BE2C (cell line): ENCODE results near the gene ZBTB47.

Source experiments
- DNase-seq: peaks from one replicate; pipeline ENCODE4 v3.0.0-alpha.2; 2020
- H3K27me3 ChIP-seq: fragments of 250-450 bp; sonication (Bioruptor Pico); 2 replicates; pipeline ENCODE4 v1.5.1; 2020; ENCODE audit warnings: mild to moderate bottlenecking
- H3K36me3 ChIP-seq: fragments of 250-450 bp; sonication (Bioruptor Pico); 2 replicates; pipeline ENCODE4 v1.5.1; 2020; ENCODE audit warnings: mild to moderate bottlenecking
- H3K4me1 ChIP-seq: fragments of 250-450 bp; sonication (Bioruptor Pico); 2 replicates; pipeline ENCODE4 v1.5.1; 2020
- H3K4me3 ChIP-seq: 2 replicates; pipeline ENCODE4 v1.5.1; 2011; ENCODE audit warnings: low read depth, low read length
- H3K9me3 ChIP-seq: fragments of 250-450 bp; sonication (Bioruptor Pico); 2 replicates; pipeline ENCODE4 v1.5.1; 2020
- TF ChIP-seq, protein P1 (sequence below): IDR thresholded peaks from 2 replicates; pipeline ENCODE4 v1.5.1; 2012; ENCODE audit warnings: mild to moderate bottlenecking, low read depth, low read length

Gene ZBTB47

DNA sequence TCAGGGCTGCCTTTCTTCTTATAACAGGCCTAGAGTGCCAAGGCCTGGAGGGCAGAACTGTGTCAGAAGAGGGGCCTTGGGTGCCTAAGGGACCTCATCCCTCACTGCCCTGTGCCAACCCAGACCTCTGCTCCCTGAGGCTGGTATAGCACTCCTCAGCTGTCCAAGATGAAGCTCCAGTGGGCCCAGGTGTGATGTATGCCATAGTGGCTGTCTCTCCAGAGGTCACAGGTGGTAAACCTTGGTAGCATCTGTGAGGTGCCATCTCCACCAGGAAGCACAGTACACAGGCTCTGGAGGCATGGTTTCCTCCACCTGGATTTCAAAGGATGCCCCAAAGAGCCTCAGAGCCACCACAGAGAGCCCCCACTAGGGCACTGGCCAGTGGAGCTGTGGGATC is 19.6 kb downstream of the ZBTB47 start:
- DNase-seq = no peak
- H3K36me3 ChIP-seq = no peaks in the 10 kb centered on the region

DNA sequence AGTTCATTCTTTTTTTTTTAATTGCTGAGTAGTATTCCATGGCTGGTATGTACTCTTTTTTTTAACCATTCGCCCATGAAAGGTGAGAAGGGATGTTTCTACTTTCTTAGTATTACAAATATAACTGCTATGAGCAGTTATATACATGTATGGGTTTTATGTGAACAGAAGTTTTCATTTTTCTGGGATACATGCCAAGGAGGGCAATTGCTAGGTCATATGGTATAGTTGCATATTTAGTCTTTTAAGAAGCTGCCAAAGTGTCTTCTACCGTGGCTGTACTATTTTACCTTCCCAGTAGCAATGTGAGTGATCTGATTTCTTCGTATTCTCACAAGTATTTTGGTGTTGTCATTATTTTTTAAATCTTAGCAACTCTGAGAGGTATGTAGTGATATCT is 20.6 kb downstream of the ZBTB47 start:
- Histone ChIP-seq H3K27me3 (no peaks in the 10 kb centered on the region), H3K36me3 (no peaks in the 10 kb centered on the region), H3K4me3 (no peak overlapping the region), H3K4me1 (no peaks in the 10 kb centered on the region), H3K9me3 (no peaks in the 10 kb centered on the region)
- TF ChIP-seq, protein P1, sequence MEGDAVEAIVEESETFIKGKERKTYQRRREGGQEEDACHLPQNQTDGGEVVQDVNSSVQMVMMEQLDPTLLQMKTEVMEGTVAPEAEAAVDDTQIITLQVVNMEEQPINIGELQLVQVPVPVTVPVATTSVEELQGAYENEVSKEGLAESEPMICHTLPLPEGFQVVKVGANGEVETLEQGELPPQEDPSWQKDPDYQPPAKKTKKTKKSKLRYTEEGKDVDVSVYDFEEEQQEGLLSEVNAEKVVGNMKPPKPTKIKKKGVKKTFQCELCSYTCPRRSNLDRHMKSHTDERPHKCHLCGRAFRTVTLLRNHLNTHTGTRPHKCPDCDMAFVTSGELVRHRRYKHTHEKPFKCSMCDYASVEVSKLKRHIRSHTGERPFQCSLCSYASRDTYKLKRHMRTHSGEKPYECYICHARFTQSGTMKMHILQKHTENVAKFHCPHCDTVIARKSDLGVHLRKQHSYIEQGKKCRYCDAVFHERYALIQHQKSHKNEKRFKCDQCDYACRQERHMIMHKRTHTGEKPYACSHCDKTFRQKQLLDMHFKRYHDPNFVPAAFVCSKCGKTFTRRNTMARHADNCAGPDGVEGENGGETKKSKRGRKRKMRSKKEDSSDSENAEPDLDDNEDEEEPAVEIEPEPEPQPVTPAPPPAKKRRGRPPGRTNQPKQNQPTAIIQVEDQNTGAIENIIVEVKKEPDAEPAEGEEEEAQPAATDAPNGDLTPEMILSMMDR = no peak
- no peak for DNase-seq

More for the DNA sequence above, 19.6 kb downstream of the ZBTB47 start:
- no peaks in the 10 kb centered on the region for H3K9me3 ChIP-seq
- no peaks in the 10 kb centered on the region for H3K4me1 ChIP-seq
- no peak overlapping the region for H3K4me3 ChIP-seq
- no peaks in the 10 kb centered on the region for H3K27me3 ChIP-seq
- TF ChIP-seq, protein P1 = no peak

DNA sequence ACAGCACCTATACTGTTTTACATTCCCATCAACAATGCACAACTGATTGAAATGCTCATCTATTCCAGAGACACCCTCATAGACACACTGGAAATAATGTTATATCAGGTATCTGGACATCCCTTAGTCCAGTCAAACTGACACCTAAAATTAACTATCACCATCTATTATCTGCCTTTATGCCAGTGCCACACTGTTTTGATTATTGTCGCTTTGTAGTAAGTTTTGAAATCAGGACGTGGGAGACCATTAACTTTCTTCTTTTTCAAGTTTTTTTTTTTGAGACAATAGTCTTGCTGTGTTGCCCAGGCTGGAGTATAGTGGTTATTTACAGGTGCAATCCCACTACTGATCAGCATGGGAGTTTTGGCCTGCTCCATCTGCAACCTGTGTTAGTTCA is 22.4 kb downstream of the ZBTB47 start:
- Histone ChIP-seq H3K36me3 (no peaks in the 10 kb centered on the region), H3K4me1 (no peaks in the 10 kb centered on the region), H3K4me3 (no peak overlapping the region), H3K27me3 (no peaks in the 10 kb centered on the region), H3K9me3 (no peaks in the 10 kb centered on the region)
- TF ChIP-seq, protein P1 = no peak
- no peak for DNase-seq

DNA sequence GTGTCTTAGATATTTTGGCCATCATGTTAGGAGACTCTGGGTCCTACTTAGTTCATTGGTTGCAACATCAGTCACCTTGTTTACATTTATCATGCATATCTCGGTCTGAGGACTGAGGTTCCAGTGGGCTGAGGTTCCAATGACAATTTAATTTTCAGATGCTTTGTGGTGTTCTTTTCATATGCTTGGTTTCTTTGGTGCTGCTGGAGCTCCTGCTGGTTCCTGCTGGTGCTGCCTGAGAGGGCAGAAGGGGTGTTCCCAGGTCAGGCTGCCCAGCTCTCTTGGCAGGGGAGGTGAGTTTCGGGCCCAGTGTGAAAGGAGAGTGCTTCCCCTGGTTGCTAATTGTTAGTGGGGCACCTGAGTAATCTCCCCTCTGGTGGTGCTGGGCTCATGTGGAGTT is 24.9 kb downstream of the ZBTB47 start:
- H3K27me3 ChIP-seq = no peaks in the 10 kb centered on the region
- H3K4me3 ChIP-seq = no peak overlapping the region
- no peaks in the 10 kb centered on the region for H3K4me1 ChIP-seq
- no peaks in the 10 kb centered on the region for H3K9me3 ChIP-seq
- TF ChIP-seq, protein P1 = no peak
- DNase-seq = no peak
- no peaks in the 10 kb centered on the region for H3K36me3 ChIP-seq

DNA sequence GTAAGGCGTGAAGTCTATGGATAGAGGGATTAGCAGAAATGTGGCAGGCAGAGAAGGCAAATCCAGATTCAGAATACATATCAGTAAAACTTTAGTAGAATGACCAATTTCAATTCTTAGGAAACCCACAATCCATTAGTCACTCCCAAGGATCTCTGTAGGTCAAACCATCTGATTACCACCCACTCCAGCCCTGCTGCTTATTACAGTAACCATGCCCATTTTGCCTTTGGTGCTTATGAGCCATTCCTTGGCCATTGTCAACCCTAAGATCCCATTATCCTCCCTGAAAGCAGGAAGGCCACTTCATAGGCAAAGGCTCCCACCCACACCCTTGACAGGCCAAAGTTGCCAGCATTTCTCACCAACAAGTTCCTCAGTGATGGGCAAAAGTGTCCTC is 26.8 kb downstream of the ZBTB47 start:
- TF ChIP-seq, protein P1 = no peak
- Histone ChIP-seq H3K27me3 (no peaks in the 10 kb centered on the region), H3K4me3 (no peak overlapping the region), H3K4me1 (no peaks in the 10 kb centered on the region), H3K9me3 (no peaks in the 10 kb centered on the region), H3K36me3 (no peaks in the 10 kb centered on the region)
- DNase-seq = no peak

DNA sequence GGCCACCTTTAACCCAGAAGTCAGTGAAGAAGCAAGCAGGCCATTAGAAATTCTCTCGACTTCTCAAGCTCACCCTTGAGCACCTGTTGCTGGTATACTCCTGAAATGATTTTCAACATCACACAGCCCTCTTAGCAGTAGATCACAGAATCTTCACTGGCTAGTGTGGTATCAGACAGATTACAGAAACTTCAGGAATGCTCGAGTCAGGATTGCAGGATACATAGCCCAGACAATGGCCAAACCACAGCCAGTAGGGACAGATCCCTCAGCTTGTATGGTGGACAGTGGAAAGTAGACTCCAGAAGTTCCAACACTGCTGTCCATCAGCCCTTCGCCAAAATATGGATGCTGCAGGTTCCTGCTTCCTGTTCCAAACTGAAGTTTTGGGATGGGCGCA is 27.3 kb downstream of the ZBTB47 start:
- H3K36me3 ChIP-seq = no peaks in the 10 kb centered on the region
- H3K4me1 ChIP-seq = no peaks in the 10 kb centered on the region
- H3K4me3 ChIP-seq = no peak overlapping the region
- TF ChIP-seq, protein P1 = no peak
- H3K27me3 ChIP-seq = no peaks in the 10 kb centered on the region
- DNase-seq = no peak
- no peaks in the 10 kb centered on the region for H3K9me3 ChIP-seq
